22Rv1 (cell line): ENCODE data around the gene PLA2G4F.

Experiments
- CTCF ChIP-seq: fragments of 450-650 bp; IDR thresholded peaks from 2 replicates; pipeline ENCODE4 v1.5.1; 2017; ENCODE audit warnings: mild to moderate bottlenecking
- ZFX ChIP-seq: fragments of 450-650 bp; IDR thresholded peaks from 2 replicates; pipeline ENCODE4 v1.6.1; 2017; ENCODE audit warnings: antibody characterized with exemption, borderline replicate concordance

- TF ChIP-seq CTCF (no peak), ZFX (no peak)
Observed at GRCh38 chr15:42129364-42129763, 27.1 kb downstream of the PLA2G4F start.
